GM04503 (cell line): ENCODE data around the gene EFHD2.
"Not testable (repeated sequence)": the region's sequence is repeated elsewhere in the genome, so short reads cannot be mapped to it uniquely, and the experiment has no call there.

Experiments used
- DNase-seq: peaks from one replicate; pipeline ENCODE4 v3.0.0-alpha.2; 2012; ENCODE audit warnings: low read depth

Gene EFHD2

DNA sequence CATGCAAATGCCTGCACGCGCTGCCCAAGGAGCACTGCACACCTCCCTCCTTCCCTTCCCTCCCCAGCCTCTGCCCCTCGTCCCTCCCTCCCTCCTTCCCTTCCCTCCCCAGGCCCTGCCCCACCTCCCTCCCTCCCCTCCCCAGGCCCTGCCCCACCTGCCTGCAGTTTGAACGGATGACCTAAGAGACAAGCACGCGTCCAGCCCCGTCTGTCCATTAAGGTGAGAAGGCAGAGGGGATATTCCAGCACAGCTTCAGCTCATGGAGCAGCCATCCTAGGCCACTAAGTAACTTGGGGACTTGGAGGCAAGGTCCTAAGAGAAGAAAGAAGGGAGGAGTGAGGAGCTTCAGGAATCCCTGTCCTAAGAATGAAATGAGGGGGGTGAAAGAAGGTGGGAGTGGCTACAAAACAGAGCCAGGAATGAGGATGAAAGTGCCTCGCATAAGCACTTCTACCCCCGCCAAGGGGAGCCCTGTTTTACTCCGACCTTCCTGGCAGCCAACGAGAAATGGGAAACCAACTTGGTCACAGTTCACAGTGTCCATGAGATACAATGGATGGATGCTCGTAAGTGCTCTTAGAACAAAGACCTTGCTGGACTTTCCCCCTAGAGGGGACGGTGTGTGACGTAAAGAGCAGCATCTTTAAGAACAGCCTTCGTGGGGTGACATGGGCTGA is 21.3 kb upstream of the EFHD2 start:
- DNase-seq, result no peak

DNA sequence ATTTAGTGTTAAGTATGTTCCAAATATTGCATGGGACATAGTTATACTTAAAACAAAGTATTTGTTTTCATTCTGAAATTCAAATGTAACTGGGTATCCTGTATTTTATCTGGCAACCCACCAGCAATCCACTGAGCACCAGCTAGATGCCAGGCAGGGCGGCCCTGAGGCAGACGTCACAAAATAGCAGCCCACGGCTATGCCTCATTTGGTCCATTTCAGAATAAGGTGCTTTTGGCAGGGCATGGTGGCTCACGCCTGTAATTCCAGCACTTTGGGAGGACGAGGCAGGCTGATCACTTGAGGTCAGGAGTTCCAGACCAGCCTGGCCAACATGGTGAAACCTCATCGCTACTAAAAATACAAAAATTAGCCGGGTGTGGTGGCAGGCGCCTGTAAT is 19.9 kb upstream of the EFHD2 start:
- DNase-seq, result not testable (repeated sequence)

DNA sequence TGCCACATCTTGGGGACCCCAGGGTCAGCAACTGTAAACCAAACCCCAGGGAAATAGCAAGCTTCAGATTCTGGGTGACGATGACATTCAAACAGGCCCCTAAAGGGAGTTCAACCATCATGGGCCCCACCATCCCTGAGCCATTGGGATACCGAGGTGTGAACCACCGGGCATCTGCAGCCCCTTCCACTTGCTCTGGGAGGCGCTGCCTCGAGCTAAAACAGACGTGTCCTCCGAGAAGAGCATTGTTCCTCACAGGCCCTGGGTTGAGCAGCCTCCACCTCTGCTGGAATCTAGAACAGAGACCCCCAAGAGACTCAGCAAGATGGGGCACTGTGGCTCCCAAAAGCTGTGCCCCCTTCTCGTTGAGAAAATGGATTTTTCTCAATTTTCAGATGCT is 19.0 kb upstream of the EFHD2 start:
- DNase-seq, result no peak

DNA sequence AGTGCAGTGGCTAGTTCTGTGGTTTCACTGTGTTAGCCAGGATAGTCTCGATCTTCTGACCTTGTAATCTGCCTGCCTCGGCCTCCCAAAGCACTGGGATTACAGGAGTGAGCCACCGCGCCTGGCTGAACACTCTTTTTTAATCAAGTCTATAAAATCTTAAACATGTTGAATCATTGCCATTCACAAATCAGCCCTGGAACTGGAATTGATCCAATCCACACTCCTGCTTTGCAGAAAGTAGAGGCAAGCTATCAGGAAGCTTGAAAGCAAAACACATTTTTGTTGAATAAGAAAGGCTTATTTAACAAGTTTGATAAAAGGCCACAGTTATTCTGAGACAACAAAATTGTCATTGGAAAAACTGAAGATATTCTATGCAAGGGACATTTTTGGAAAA is 18.3 kb upstream of the EFHD2 start:
- no peak for DNase-seq

DNA sequence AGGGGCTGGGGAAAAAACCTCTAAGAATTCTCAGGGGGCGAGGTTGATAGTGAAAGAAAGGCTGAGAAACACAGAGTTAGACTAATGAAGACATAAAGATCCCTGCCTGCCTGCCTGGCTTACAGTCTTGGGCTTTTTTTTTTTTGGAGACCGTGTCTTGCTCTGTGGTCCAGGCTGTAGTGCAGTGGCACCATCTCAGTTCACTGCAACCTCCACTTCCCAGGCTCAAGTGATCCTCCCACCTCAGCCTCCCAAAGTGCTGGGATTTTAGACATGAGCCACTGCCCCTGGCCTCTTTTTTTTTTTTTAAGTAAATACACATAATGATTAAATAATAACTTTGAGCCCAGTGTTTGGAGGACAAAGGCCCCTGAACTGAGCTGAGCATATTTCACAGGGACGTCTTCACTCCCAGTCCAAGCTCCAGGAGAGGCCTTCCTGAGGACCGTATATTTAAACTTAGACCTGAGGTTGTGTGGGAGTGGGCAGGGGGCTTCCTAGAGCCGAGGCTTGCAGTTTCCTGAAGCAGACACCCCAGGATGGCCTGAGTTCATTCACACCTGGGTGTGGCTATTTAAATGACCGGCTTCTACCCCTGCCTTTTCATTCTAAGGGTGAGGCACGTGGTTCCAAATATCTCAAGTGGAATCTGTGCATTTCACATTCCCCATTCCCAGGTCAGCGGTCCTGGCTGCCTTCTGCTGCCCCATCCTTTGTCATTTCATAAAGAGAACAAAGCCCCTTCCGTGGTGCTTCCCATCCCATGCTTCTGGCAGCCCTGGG is 16.0 kb upstream of the EFHD2 start:
- no peak for DNase-seq

DNA sequence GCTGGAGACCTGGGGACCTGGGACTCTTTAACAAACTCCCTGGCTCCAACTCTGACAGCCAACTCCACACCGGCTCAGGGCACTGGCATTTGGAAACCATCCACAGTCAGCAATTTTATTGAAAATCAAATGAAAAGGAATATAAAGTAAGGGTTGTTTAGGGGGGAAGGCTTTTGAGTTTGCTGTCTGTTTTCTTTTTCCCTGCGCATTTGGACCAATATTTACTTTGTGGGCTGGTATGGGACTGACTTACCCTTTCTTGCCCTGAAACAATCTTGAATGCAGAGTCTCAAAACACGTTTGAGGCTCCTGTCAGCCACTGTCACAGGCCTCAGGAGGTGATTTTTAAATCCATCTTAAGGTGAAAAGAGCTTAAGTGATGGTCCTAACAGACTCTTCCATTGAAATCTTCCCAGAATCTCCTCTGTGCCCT is 15.4 kb upstream of the EFHD2 start:
- no peak for DNase-seq

DNA sequence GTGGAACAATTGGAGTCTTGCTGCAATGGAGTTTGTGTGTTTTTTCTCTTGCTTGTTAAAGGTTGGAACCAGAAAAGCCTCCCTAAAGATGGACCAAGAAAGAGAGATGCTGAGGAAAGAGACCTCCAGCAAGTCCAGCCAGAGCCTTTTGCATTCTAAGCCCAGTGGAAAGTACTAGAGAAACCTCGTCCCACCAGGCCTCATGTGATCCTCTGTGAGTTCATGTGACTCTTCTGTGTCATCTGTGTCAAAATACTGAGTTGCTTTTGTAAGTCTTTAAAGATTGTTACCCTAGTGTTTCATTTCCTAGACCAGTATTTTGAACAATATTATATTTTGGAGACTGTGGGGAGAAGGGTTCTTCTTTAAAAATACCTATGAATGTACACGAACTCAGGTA is 12.5 kb upstream of the EFHD2 start:
- DNase-seq, result no peak

DNA sequence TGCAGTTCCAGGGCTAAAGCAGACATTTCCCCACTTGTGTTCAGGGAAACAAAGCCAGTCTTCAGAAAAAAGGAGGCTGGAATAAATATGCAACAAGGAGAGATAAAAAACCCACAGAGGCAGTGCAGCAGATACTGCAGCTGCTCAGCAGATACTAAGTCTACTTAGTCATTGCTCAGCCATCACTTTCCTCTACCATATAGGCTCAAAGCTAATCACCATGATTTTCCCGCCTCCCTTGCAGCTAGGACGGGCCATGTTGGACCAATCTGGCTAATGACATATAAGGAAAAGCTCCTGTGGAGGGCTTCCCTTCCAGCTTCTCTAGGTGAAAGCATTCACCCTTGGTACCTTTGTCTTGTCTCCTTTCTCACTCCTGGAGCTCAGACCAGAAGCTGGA is 10.0 kb upstream of the EFHD2 start:
- no peak for DNase-seq

DNA sequence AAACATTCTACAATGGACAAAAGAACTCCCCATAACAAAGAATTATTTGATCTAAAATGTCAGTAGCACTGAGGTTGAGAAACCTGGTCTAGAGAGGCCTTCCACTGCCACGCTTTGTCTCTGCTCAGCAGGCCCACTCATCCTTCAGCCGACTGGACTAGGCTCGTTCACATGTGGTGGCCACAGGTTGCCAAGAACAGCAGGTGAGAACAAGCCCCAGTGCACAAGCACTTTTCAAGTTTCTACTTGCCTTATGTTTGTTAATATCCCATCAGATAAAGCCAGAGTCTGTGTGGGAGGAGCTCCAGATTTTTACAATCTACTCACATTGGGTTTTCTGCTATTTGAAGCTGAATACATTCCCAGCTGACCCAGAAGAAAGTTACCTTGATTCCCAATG is 9.1 kb upstream of the EFHD2 start:
- DNase-seq, result no peak

DNA sequence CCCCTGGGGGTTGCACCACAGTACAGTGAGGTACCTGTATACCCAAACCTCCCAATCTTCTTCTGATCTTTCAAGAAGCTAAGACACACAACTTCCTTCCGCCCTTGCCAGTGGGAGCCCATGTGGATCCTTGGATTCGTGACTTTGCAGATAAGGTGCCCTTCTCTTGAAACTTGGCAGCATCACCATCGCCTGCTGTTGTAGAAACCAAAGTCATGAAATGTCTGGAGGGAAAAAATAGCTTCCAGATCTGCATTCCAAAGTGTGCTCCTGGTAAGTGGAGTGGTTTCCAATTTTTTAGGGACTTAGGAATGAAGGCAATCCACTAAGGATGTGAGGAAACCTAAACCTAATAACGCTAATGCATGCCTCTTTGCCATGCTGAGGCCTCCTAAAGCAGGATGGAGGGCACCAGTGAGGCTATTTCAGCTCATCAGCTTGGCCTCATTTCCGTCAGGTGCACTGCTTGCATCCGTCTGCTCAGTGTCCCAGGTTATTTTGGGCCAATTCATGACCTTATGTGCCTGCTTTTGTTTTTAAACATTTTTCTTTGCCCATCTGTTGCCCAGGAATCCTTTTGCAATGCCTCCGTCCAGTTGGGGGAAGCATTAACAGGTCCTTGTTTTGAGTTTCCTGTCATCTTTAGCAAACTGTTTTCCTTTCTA is 8.2 kb upstream of the EFHD2 start:
- DNase-seq, result no peak

DNA sequence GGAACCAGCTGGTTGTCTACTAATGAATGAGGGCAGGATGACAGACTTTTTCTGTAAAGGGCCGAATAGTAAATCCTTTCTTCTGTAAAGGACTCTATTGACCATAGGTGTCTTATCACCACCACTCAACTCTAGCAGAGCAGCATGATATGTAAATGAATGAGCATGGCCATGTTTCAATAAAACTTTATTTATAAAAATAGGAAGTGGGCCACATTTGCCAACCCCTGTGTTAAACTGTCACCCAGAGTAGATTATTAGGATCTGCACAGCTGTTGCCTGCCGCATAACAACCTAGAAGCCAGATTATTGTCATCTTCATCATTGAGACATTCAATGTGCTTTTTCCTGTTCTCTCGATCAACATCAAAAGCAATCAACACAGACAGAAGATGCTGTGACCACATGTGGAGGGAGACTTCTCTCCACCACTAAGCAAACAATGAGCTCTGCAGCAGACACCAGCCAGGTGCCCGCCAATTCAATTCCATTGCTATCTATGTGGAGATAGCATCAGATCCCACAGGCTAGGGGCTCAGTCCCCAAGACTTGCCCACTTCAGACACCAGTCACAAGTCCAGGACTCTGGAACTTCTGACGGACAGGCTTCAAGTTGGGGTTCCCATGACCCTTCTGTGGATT is 6.8 kb upstream of the EFHD2 start:
- DNase-seq, result no peak

DNA sequence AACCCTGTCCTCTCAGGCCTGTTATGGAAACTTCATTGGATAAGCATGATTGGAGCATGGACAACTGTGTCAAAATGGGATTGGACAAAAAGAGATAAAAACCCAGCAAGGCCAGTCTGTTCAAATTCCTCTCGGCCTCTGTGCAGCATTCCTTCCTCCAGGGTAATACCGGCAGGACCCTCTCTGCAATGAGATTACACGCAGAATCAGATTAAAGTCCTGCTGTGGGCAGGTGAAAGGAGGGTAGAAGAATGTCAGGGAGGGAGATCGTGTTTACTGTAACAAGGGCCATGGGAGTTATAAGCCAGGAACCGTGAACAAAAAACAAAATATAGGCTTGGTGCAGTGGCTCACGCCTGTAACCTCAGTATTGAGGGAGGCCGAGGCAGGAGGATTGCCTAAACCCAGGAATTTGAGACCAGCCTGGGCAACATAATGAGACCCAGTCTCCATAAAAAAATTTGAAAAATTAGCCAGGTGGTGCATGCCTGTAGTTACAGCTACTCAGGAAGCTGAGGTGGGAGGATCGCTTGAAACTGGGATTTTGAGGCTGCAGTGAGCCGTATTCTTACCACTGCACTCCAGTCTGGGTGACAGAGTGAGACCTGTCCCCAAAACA is 5.6 kb upstream of the EFHD2 start:
- no peak for DNase-seq

DNA sequence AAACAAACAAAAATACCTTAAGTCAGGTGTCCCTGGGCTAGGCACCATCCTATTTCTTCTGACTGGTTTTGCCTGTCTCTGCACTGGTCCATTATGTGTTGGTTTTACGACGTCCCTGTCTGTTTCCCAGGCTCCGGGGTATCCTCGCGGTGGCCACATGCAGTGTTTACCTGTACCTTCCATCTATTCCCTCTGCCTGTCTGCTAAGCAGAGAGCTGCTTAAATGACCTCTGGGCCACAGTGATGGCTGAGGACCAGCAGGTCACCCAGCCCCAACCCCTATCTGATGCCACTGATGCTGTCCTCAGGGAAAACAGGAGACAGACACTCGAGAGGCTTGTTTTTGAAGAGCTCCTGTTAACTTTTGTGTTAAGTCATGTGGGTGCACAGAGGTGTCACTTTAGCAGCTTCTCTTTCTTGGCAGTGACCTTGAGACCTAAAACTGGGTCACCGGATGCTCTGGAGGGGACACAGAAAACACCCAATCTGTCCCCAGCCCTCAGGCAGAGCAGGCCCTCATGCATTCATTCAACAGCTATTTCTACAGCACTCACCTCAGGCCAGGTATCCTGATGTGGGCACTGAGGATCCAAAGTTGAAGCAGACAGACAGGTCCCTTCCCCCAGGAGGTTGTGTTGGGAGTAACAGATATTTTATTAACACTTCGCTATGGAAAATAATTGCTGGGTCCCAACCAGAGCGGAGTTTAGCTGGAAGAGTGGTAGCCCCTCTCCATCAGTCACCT is 4.4 kb upstream of the EFHD2 start:
- DNase-seq, result no peak

DNA sequence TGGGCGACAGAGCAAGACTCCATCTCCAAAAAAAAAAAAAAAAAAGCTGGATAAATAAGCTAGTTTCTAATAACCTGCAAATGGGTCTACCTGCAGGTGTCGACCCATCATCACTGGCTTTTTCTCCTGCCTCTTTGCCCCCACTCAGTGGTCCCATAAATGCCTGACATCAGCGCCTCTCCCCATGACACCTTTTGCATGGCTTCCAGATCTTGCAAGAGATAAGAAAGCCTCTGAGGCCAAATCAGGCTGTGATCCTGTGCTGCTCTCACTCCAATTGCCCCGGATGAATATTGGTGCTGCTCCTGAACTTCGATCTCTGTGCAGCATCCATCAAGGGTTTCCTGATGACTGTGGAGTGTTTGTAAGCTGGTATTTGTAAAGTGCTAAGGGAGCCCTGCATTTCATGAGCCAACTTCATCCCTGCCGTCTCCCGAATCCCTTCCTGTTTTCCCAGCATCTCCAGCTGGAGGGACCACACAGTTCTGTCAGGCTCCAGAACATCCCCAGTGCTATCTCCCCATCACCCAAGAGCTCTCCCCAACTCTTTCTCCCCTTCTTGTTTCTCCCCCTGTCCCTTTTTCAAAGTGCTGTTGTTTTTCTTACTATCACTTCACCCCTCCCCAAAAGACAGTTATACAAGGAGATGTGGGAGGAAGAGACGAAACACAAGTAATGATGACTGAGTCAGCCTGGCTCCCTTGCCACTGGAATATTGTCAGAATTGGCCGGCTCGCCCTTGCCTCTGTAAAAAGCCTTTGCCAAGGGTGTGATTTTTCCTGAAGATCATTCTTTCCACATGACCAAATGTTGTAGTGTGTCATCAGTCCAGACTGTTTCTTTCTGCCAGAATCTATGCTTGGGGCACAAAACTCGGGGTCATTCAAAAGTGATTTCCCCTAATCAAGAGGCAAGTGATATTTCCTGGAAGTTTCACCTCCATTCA is 2.8 kb upstream of the EFHD2 start:
- peak; percentile 85 for DNase-seq

DNA sequence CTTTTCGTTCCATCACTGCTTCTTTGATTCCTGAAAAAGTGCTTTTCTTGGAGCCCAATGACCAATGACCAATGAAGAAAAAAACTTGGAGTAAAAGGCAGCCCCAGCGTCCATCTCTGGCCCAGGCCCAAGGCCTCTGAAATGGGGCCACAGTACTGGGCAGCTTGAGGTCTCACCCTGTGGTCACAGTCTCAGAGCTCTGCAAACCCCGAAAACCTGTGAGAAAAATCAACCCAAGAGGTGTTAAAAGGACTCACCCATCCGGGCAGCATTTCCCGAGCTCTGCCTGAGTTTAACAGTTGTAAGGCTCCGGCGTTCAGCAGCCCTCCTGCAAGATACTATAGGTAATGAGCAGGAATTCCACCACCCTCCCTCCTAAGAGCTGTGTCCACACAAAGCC is 2.1 kb upstream of the EFHD2 start:
- DNase-seq, result no peak

DNA sequence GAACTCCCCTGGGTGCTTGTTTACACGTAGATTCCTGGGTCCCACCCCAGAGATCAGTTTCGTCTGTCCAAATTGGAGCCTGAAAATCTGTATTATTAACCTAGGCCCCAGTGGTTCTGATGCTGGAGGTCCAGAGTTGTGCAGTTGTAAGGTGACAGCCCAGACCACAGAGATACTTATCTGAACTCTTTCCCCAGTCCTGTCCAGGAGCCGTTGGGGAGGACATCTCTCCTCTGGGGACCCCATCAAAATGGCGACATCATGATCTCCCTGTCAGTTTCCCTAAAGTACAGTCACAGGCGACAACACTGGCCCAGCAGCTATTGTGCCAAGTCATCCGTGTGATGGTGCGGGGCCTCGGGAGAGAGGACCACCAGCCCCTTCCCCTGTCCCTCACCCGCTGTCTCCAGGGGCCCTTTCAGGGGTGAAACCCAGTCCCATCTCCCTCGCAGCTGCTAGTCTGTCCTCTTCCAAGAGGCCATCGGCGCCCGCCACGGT is 749 bp upstream of the EFHD2 start:
- no peak for DNase-seq

DNA sequence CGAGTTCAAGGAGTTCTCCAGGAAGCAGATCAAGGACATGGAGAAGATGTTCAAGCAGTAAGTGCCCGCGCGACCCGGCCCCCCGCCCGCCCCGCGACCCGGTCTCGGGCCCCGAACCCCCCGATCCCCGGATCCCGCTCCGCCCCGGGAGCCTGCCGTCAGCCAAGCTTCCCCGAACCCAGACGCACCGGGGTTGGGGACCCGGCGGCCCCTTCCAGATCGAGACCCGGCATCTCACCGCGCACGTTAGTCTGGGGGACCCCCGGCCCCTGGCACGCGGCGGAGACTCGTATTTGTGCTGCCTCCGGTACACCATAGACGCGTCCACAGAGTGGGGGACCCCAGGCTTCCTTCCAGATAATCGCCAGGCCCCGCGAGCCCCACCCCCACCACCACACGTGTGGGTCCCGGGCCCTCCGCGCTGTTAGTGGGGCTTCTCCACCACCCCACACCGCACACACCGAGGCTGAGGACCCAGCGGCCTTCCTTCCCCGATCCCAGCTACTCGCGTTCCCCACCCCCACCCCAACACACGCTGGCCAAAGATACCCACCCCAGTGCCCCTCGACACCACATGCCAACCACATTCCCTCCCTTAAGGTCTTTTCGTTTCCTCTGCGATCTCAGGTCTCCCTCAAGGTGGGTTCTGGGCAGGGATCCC is 665 bp downstream of the EFHD2 start:
- no peak for DNase-seq

DNA sequence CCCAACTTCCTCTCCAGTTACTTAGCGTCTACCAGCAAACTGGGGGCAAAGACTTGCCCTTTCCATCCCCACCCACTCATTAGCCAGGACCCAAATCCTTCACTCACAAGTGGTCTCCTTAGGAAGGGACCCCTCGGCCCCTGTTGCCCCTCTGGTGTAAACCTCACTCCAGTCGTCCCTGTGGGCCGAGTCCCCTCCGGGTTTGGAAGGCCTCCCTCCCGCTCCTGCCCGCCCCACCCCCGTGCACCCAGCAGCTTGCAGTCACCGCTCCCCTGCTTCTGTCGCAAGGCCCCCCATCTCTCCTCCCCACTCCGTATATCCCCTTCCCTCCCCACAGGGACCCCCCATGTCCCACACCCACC is 1.2 kb downstream of the EFHD2 start:
- no peak for DNase-seq

DNA sequence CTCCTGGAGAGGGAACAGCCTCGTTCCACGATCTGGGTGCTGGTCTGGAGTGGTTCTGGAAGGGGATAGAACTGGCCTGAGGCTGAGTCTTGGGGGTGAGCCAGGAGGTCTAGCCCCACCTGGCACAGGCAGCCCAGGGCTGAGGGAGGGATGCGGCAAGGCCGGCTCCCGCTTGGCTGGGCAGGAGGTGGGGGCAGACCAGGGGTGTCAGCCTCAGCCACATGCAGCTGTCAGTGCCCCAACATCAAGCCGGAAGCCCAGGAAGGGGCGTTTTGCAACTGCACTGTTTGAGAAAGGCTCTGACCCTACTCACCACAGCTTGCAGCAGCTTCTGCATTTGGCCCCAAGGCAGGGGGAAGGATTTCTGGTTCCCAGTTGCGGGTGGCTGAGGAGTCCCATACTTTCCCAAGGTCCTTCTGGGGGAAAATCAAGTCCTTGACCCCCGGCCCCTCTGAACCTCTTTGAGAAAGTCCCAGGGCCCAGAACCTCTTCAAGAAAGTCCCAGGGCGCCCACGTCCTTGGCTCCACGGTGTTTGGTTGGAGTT is 2.0 kb downstream of the EFHD2 start:
- DNase-seq, result no peak
